K562 (cell line): Measurements from ENCODE around the gene NDST1. TPM values are rescaled to one million over a fixed set of nuclear protein-coding genes. Genes with fewer than 3 reads are reported as not detected.

ENCODE experiments used
- ATAC-seq: fragments of 200-7000 bp; cut with Tn5 transposase; 3 replicates; pipeline ENCODE4 v1.9.1; 2020; ENCODE audit warnings: moderate library complexity
- BruUV-seq: library from RNA; stranded (reverse); fragments of 400-500 nt; replicated peaks from 2 replicates; lab custom pipeline; 2021; lab: Mats Ljungman, UMichigan
- CTCF ChIA-PET: fragments of 300-600 bp; formaldehyde crosslinking; extraction: SDS; loops from one replicate; lab custom pipeline; 2021; ENCODE audit warnings: low intra/inter-chr PET ratio; lab: Yijun Ruan, JAX
- POLR2A ChIA-PET: fragments of 300-600, 350-650 bp; sonication (Branson Sonifier 250); formaldehyde crosslinking; extraction: SDS; loops from one replicate; lab custom pipeline; 2021; ENCODE audit warnings: antibody characterized with exemption, inconsistent platforms; lab: Yijun Ruan, JAX
- DNase-seq, 4 experiments: peaks; one replicate each; pipeline versions ENCODE4 v3.0.0 to v3.0.0-alpha.2; 2011 to 2018; ENCODE audit warnings: low spot score in 3 of 4, mixed read lengths in 3 of 4; ENCODE audit errors: extremely low read depth in 1 of 4
- FAIRE-seq: peaks from 2 replicates; lab custom pipeline; 2011; peaks lifted over from hg19 to GRCh38; lab: Jason Lieb, UNC
- H2AFZ ChIP-seq: 2 replicates; pipeline ENCODE4 v1.6.0; 2011; ENCODE audit warnings: low read depth, low read length, control low read depth, inconsistent platforms
- H3K27ac ChIP-seq: fragments of 200-600 bp; 3 replicates; pipeline ENCODE4 v1.8.0; 2011; ENCODE audit warnings: low read depth, mild to moderate bottlenecking, control low read depth, inconsistent platforms, low read length, moderate library complexity, mixed read lengths; ENCODE audit errors: extremely low read depth
- H3K27me3 ChIP-seq, 2 experiments: fragments of 300-600 bp in 1 of 2; 2 replicates in 1 of 2; 3 replicates in 1 of 2; pipeline versions ENCODE4 v1.6.0 to v1.8.0; 2011; ENCODE audit warnings: inconsistent platforms in 2 of 2, low read length in 2 of 2, mild to moderate bottlenecking in 1 of 2, mixed read lengths in 1 of 2, moderate library complexity in 1 of 2; ENCODE audit not compliant: control insufficient read depth in 2 of 2, insufficient read depth in 2 of 2
- H3K36me3 ChIP-seq: fragments of 300-600 bp; 3 replicates; pipeline ENCODE4 v1.8.0; 2011; ENCODE audit warnings: mild to moderate bottlenecking, low read length, inconsistent platforms; ENCODE audit not compliant: control insufficient read depth, insufficient read depth
- H3K4me1 ChIP-seq, 2 experiments: fragments of 200-600 bp in 1 of 2; replicated peaks in 1 of 2; 2 replicates in 1 of 2; 3 replicates in 1 of 2; pipeline versions ENCODE4 v1.5.1 to v1.8.0; 2011; ENCODE audit warnings: inconsistent platforms in 2 of 2, low read length in 2 of 2, mild to moderate bottlenecking in 1 of 2, mixed read lengths in 1 of 2, moderate library complexity in 1 of 2; ENCODE audit not compliant: control insufficient read depth in 2 of 2, insufficient read depth in 2 of 2
- H3K4me2 ChIP-seq: 2 replicates; pipeline ENCODE4 v1.6.1; 2011; ENCODE audit warnings: low read length, control low read depth, inconsistent platforms, mixed read lengths; ENCODE audit not compliant: insufficient read depth
- H3K4me3 ChIP-seq: fragments of 200-600 bp; sonication (generic), shearing (Covaris generic); 2 replicates; pipeline ENCODE4 v1.5.1; 2016; ENCODE audit warnings: control low read depth, inconsistent platforms
- H3K79me2 ChIP-seq: fragments of 200-600 bp; 3 replicates; pipeline ENCODE4 v1.8.0; 2011; ENCODE audit warnings: low read length, inconsistent platforms; ENCODE audit not compliant: control insufficient read depth, insufficient read depth
- H3K9ac ChIP-seq, 2 experiments: 2 replicates each; pipeline versions ENCODE4 v1.6.0 to v1.6.1; 2011; ENCODE audit warnings: low read depth in 2 of 2, low read length in 2 of 2, control low read depth in 1 of 2, inconsistent platforms in 1 of 2, mild to moderate bottlenecking in 1 of 2, mixed read lengths in 1 of 2; ENCODE audit not compliant: insufficient read depth in 1 of 2
- H3K9me1 ChIP-seq: one replicate; pipeline ENCODE4 v1.6.0; 2011; ENCODE audit warnings: inconsistent platforms, mild to moderate bottlenecking, low read length, moderate library complexity; ENCODE audit not compliant: control insufficient read depth, insufficient read depth
- H3K9me3 ChIP-seq: replicated peaks from 2 replicates; pipeline ENCODE4 v1.5.1; 2011; ENCODE audit warnings: low read depth, low read length, inconsistent platforms; ENCODE audit not compliant: control insufficient read depth, insufficient read depth
- H4K20me1 ChIP-seq: replicated peaks from 2 replicates; pipeline ENCODE4 v1.6.1; 2011; ENCODE audit warnings: low read length, inconsistent platforms, mixed read lengths; ENCODE audit not compliant: control insufficient read depth, insufficient read depth
- BRF1 ChIP-seq: IDR thresholded peaks from 3 replicates; pipeline ENCODE4 v1.6.1; 2011; ENCODE audit warnings: borderline replicate concordance, mild to moderate bottlenecking; ENCODE audit not compliant: insufficient read length; ENCODE audit errors: extremely low read depth
- C11orf30 ChIP-seq: fragments of 450-650 bp; IDR thresholded peaks from 2 replicates; pipeline ENCODE4 v1.6.1; 2016; ENCODE audit warnings: low read depth, mild to moderate bottlenecking
- CHD2 ChIP-seq: IDR thresholded peaks from 2 replicates; pipeline ENCODE4 v1.6.1; 2011; ENCODE audit warnings: low read depth, low read length
- FOXK2 ChIP-seq, 2 experiments: fragments of 450-650 bp; IDR thresholded peaks in 1 of 2; conservative IDR thresholded peaks in 1 of 2; 2 replicates each; pipeline ENCODE4 v1.6.1; 2016; ENCODE audit warnings: low read depth in 2 of 2, mild to moderate bottlenecking in 1 of 2
- HMG20B ChIP-seq: fragments of 250-450 bp; sonication (Bioruptor Pico); IDR thresholded peaks from 2 replicates; pipeline ENCODE4 v1.5.0; 2021; ENCODE audit warnings: mild to moderate bottlenecking
- PHF21A ChIP-seq: fragments of 450-650 bp; IDR thresholded peaks from 2 replicates; pipeline ENCODE4 v1.6.1; 2017; ENCODE audit warnings: low read depth, borderline replicate concordance
- POLR3A ChIP-seq: IDR thresholded peaks from 2 replicates; pipeline ENCODE4 v1.6.1; 2011; ENCODE audit warnings: borderline replicate concordance, mild to moderate bottlenecking, moderate library complexity; ENCODE audit not compliant: insufficient read length, insufficient read depth; ENCODE audit errors: extremely low read depth
- RBM22 ChIP-seq: fragments of 200-400 bp; formaldehyde crosslinking; IDR thresholded peaks from 2 replicates; pipeline ENCODE4 v1.6.1; 2018; ENCODE audit warnings: low read length, low read depth; ENCODE audit not compliant: poor library complexity, severe bottlenecking
- SIX5 ChIP-seq, 2 experiments: IDR thresholded peaks; 2 replicates each; pipeline ENCODE4 v1.6.1; 2011; ENCODE audit warnings: low read length in 2 of 2, borderline replicate concordance in 1 of 2, low read depth in 1 of 2, mild to moderate bottlenecking in 1 of 2, moderate library complexity in 1 of 2; ENCODE audit not compliant: insufficient read depth in 1 of 2
- SRSF9 ChIP-seq: fragments of 200-400 bp; formaldehyde crosslinking; IDR thresholded peaks from 2 replicates; pipeline ENCODE4 v1.6.1; 2017; ENCODE audit warnings: low read depth, low read length, borderline replicate concordance
- YBX1 ChIP-seq: fragments of 450-650 bp; IDR thresholded peaks from 2 replicates; pipeline ENCODE4 v1.7.1; 2016; ENCODE audit warnings: mild to moderate bottlenecking
- ZKSCAN1 ChIP-seq: fragments of 150-350 bp; IDR thresholded peaks from 2 replicates; pipeline ENCODE4 v1.6.1; 2016; ENCODE audit warnings: low read depth, low read length
- ZNF134 ChIP-seq: fragments of 250-450 bp; sonication (Bioruptor Pico); conservative IDR thresholded peaks from 2 replicates; pipeline ENCODE4 v1.4.0; 2020
- ZSCAN29 ChIP-seq: fragments of 450-650 bp; IDR thresholded peaks from 2 replicates; pipeline ENCODE4 v1.6.1; 2017
- WGBS: fragments of 100-300 bp; shearing (Covaris generic); methylation state at CpG from one replicate; pipeline ENCODE4 v1.1.6; 2016; ENCODE audit warnings: low coverage, mixed read lengths; ENCODE audit not compliant: insufficient coverage; ENCODE audit errors: missing lambda C conversion rate; 5-methylcytosine and 5-hydroxymethylcytosine counted together
- in situ Hi-C: fragments of 300-500 bp; cut with MboI; formaldehyde crosslinking; loops from 4 replicates; pipeline ENCODE4 v1.15.0; 2018; ENCODE audit warnings: inconsistent platforms, mixed read lengths
- intact Hi-C: fragments of 100-400 bp; cut with micrococcal nuclease; formaldehyde crosslinking; loops from 2 replicates; pipeline ENCODE4 v1.14.2; 2022
- polyA plus RNA-seq, 8 experiments: library from polyadenylated mRNA; depleted of rRNA in 4 of 8; stranded (reverse) in 5 of 8; unstranded in 3 of 8; fragments of >200 nt; fragmentation: Nextera tagmentation in 2 of 8; fragmentation: Illumina TruSeq in 1 of 8; extraction: Ambion mirVana in 2 of 8; extraction: Trizol in 1 of 8; gene quantifications; 2 replicates each; pipeline versions ENCODE4 v1.2.1 to v1.2.3, GENCODE V29; 2011 to 2014; ENCODE audit warnings: inconsistent platforms in 1 of 8, missing spikeins in 1 of 8
- total RNA-seq, 7 experiments: library from RNA; depleted of rRNA in 6 of 7; stranded (reverse); fragments of >200 nt in 6 of 7; fragmentation: Illumina TruSeq in 2 of 7; extraction: Trizol in 2 of 7; gene quantifications; 2 replicates each; pipeline versions ENCODE4 v1.2.1 to v1.2.3, GENCODE V29; 2011 to 2021; ENCODE audit warnings: low replicate concordance in 1 of 7
- TF ChIP-seq, protein P1 (sequence below): fragments of 450-650 bp; IDR thresholded peaks from 2 replicates; pipeline ENCODE4 v1.6.1; 2016; ENCODE audit warnings: low read depth, mild to moderate bottlenecking, moderate library complexity
- TF ChIP-seq, protein P2 (sequence below): fragments of 200-400 bp; formaldehyde crosslinking; IDR thresholded peaks from 2 replicates; pipeline ENCODE4 v1.6.1; 2017; ENCODE audit warnings: mild to moderate bottlenecking, low read depth, low read length, moderate library complexity

NDST1 gene
- total and polyA plus RNA-seq, 9 of the 15 experiments (the other 6 are each of a cell fraction or from before 2014, with no cell fraction given), result 0.38 to 47.9 (median 9.9) TPM

DNA sequence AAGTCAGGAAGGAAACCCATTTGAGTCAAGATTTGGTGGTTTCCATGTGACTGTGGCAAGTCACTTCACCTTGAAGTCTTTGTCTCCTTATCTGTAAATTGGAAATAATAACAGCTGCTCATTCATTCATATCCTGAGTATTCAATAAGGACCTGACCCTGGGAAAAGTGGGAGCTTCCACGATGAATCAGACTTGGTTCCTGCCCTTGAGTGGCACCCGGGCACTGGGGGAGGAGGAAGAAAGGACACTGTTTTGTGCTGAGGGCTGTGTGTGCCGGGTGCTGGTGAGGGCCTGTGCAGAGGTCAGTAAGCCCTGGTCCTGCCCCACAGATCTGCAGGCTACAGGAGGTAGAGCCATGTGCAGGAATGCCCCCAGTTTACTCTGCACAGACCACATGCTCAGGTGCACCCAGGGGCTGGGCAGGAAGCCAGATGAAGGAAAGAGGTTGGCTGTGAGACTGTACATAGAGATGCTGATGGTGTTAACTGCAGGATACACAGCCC, 6.8 kb downstream of the NDST1 start:
- WGBS, result 69% methylated on average over 3 of the region's 3 CpGs
- Histone ChIP-seq H3K36me3 (peaks cover 8% of the 10 kb centered on the region; the same call in 2 of the 3 replicates), H3K4me2 (no peak overlapping the region), H3K9ac (0 out of 4 replicates have a peak overlapping the region, but pooled peaks of 1 of the 2 experiments have one; percentile 23), H3K79me2 (peaks cover 69% of the 10 kb centered on the region), H2AFZ (no peak overlapping the region), H3K27me3 (no peaks in the 10 kb centered on the region), H4K20me1 (peaks cover 61% of the 10 kb centered on the region), H3K4me1 (peaks cover 42 to 43% of the 10 kb centered on the region in 2 experiments), H3K27ac (no peak overlapping the region), H3K4me3 (no peak overlapping the region), H3K9me1 (peaks cover 22% of the 10 kb centered on the region), H3K9me3 (no peaks in the 10 kb centered on the region)
- FAIRE-seq (peak; percentile 26), DNase-seq (no peak), ATAC-seq (no peak)
- ChIA-PET CTCF (no interaction called here), POLR2A (interaction anchor here (0.6 to 1.7 kb wide), 2 partner anchors 16 to 53 kb away, joined by 3 to 4 read pairs; no protein-coding TSS in a partner anchor)
- intact Hi-C loops (no loop called here), in situ Hi-C loops (no loop called here)
- no TSS peak for BruUV-seq
- no peak for TF ChIP-seq CHD2
- no peak for TF ChIP-seq RBM22
- TF ChIP-seq BRF1, result no peak
- no peak for TF ChIP-seq POLR3A
- no peak for TF ChIP-seq ZNF134 (CRISPR knock-in tag)
- no peak for TF ChIP-seq PHF21A
- TF ChIP-seq C11orf30, result no peak
- no peak for TF ChIP-seq SIX5 (IDR thresholded peaks at IDR 0.05; ENCODE audit: borderline replicate concordance in 1 of 2, insufficient read depth in 1 of 2, low read depth in 1 of 2, low read length in 2 of 2)
- TF ChIP-seq HMG20B, result no peak
- TF ChIP-seq, protein P1, sequence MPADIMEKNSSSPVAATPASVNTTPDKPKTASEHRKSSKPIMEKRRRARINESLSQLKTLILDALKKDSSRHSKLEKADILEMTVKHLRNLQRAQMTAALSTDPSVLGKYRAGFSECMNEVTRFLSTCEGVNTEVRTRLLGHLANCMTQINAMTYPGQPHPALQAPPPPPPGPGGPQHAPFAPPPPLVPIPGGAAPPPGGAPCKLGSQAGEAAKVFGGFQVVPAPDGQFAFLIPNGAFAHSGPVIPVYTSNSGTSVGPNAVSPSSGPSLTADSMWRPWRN, result no peak
- TF ChIP-seq, protein P2, sequence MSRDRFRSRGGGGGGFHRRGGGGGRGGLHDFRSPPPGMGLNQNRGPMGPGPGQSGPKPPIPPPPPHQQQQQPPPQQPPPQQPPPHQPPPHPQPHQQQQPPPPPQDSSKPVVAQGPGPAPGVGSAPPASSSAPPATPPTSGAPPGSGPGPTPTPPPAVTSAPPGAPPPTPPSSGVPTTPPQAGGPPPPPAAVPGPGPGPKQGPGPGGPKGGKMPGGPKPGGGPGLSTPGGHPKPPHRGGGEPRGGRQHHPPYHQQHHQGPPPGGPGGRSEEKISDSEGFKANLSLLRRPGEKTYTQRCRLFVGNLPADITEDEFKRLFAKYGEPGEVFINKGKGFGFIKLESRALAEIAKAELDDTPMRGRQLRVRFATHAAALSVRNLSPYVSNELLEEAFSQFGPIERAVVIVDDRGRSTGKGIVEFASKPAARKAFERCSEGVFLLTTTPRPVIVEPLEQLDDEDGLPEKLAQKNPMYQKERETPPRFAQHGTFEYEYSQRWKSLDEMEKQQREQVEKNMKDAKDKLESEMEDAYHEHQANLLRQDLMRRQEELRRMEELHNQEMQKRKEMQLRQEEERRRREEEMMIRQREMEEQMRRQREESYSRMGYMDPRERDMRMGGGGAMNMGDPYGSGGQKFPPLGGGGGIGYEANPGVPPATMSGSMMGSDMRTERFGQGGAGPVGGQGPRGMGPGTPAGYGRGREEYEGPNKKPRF, result no peak
- no peak for TF ChIP-seq ZKSCAN1
- no peak for TF ChIP-seq ZSCAN29
- TF ChIP-seq SRSF9, result no peak
- TF ChIP-seq FOXK2 (conservative IDR thresholded peaks at IDR 0.05 in 1 of 2, IDR thresholded peaks at IDR 0.05 in 1 of 2; ENCODE audit: low read depth in 2 of 2), result no peak
- no peak for TF ChIP-seq YBX1
